ENCODE results near the gene CYSTM1. TPM values are rescaled to one million over a fixed set of nuclear protein-coding genes. Genes with fewer than 3 reads are reported as not detected.

CYSTM1 gene
- total RNA-seq, 1 donor from 2014 or later: 93.3 TPM

DNA sequence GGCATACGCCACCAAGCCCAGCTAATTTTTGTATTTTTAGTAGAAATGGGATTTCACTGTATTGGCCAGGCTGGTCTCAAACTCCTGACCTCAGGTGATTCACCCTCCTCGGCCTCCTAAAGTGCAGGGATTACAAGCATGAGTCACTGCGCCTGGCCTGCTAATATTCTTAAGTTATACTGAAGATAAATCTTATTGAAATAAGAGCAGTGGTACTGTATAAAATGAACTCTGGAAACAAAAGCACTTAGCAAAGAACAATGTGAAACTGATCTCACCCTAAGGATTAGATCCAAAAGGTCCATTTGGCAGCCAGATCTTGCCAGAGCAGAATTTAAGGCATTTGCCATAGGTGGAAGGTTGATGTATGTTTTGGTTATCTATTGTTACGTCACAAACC, 27.1 kb downstream of the CYSTM1 start:
- no peak overlapping the region for H3K27ac ChIP-seq (replicated peaks)
- H3K4me3 ChIP-seq: no peak overlapping the region
- H3K4me1 ChIP-seq: peaks cover 27% of the 10 kb centered on the region
- no peak for DNase-seq
- no peaks in the 10 kb centered on the region for H3K9me3 ChIP-seq (replicated peaks)
- no peaks in the 10 kb centered on the region for H3K36me3 ChIP-seq
- no peaks in the 10 kb centered on the region for H3K27me3 ChIP-seq (ENCODE audit: low read depth)
- TF ChIP-seq CTCF (IDR thresholded peaks at IDR 0.05; ENCODE audit: borderline replicate concordance): no peak
- intact Hi-C loops (cut with micrococcal nuclease): no loop called here

DNA sequence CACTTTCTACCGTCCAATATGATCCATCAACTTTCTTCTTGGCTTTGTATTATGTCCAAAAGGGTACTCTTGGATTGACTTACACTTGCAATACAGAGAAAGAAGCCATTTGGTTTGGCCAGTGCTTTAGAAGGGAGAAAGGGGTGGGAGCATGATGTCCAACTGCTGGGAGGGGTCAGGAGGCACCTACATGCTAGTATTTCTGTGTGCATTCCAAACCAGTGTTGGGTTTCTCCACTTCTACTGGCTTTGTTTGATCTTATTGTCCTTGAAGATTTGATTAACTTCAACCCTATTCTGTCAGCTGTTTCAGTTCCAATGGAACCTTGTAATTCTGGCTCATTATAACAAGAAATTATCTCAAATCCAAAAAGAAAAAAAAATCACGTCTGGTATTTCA, 27.6 kb downstream of the CYSTM1 start:
- H3K4me3 ChIP-seq: no peak overlapping the region
- no peak overlapping the region for H3K27ac ChIP-seq (replicated peaks)
- intact Hi-C loops (cut with micrococcal nuclease): no loop called here
- no peak for DNase-seq
- no peaks in the 10 kb centered on the region for H3K36me3 ChIP-seq
- peaks cover 30% of the 10 kb centered on the region for H3K4me1 ChIP-seq
- TF ChIP-seq CTCF (IDR thresholded peaks at IDR 0.05; ENCODE audit: borderline replicate concordance): no peak
- no peaks in the 10 kb centered on the region for H3K9me3 ChIP-seq (replicated peaks)
- no peaks in the 10 kb centered on the region for H3K27me3 ChIP-seq (ENCODE audit: low read depth)

DNA sequence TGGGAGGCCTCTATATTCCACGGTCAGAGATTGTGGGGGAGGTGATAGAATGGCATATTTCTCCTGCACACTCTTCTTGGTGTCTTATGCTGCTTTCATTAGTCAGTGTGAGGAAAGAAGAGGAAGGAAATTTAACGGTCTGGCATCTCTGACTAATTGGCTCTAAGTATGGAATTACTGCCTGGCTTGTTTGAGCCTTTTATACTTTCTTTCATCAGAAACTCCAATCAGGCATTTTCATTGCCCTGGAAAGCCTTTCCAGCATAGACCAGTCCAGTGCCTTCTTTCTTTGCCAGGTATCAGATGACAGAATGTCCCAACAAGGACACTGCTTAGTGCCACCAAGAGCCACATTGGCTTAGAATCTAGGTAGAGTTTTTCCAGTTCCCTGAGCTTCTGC, 30.2 kb downstream of the CYSTM1 start:
- Histone ChIP-seq H3K4me3 (no peak overlapping the region), H3K36me3 (no peaks in the 10 kb centered on the region), H3K9me3 (replicated peaks) (no peaks in the 10 kb centered on the region), H3K27me3 (ENCODE audit: low read depth) (no peaks in the 10 kb centered on the region), H3K4me1 (peaks cover 30% of the 10 kb centered on the region), H3K27ac (replicated peaks) (peak overlapping the region; percentile 75)
- intact Hi-C loops (cut with micrococcal nuclease): no loop called here
- DNase-seq: no peak
- no peak for TF ChIP-seq CTCF (IDR thresholded peaks at IDR 0.05; ENCODE audit: borderline replicate concordance)

- no peaks in the 10 kb centered on the region for H3K27me3 ChIP-seq (ENCODE audit: low read depth)
- no peaks in the 10 kb centered on the region for H3K9me3 ChIP-seq (replicated peaks)
- no peaks in the 10 kb centered on the region for H3K36me3 ChIP-seq
- DNase-seq: no peak
- H3K4me3 ChIP-seq: no peak overlapping the region
- H3K27ac ChIP-seq (replicated peaks): peak overlapping the region; percentile 75
- no peak for TF ChIP-seq CTCF (IDR thresholded peaks at IDR 0.05; ENCODE audit: borderline replicate concordance)
- intact Hi-C loops (cut with micrococcal nuclease): no loop called here
- peaks cover 30% of the 10 kb centered on the region for H3K4me1 ChIP-seq
Measured at GRCh38 chr5:140205952-140206351, 31.0 kb downstream of the CYSTM1 start.

GRCh38 chr5:140207250-140207964, 32.4 kb downstream of the CYSTM1 start:
- peaks cover 24% of the 10 kb centered on the region for H3K4me1 ChIP-seq
- no peak overlapping the region for H3K27ac ChIP-seq (replicated peaks)
- no peak for TF ChIP-seq CTCF (IDR thresholded peaks at IDR 0.05; ENCODE audit: borderline replicate concordance)
- no peaks in the 10 kb centered on the region for H3K9me3 ChIP-seq (replicated peaks)
- H3K27me3 ChIP-seq (ENCODE audit: low read depth): no peaks in the 10 kb centered on the region
- H3K4me3 ChIP-seq: no peak overlapping the region
- H3K36me3 ChIP-seq: no peaks in the 10 kb centered on the region
- DNase-seq: no peak
- intact Hi-C loops (cut with micrococcal nuclease): no loop called here

Data from left ventricle myocardium inferior (tissue), 1 donor.